HPDE6-E6E7 (cell line): ENCODE results near the gene APOB.
"Not testable (repeated sequence)": the region's sequence is repeated elsewhere in the genome, so short reads cannot be mapped to it uniquely, and the experiment has no call there.

Source experiments
- DNase-seq: peaks from one replicate; pipeline ENCODE4 v3.0.0; 2011; ENCODE audit warnings: missing footprints; ENCODE audit errors: extremely low spot score

The APOB gene

GRCh38 chr2:21032338-21033236, 11.3 kb downstream of the APOB start:
- DNase-seq, result no peak

GRCh38 chr2:21030983-21031968, 12.6 kb downstream of the APOB start:
- no peak for DNase-seq

- DNase-seq, result no peak
These were observed 14.4 kb downstream of the APOB start for GRCh38 chr2:21029519-21029918.

- not testable (repeated sequence) for DNase-seq
These were observed 14.9 kb downstream of the APOB start for GRCh38 chr2:21028951-21029350.

GRCh38 chr2:21028021-21028947, 15.6 kb downstream of the APOB start:
- no peak for DNase-seq

GRCh38 chr2:21026479-21027282, 17.2 kb downstream of the APOB start:
- no peak for DNase-seq

GRCh38 chr2:21025690-21026478, 18.0 kb downstream of the APOB start:
- DNase-seq, result no peak

GRCh38 chr2:21024722-21025389, 19.0 kb downstream of the APOB start:
- DNase-seq, result no peak

GRCh38 chr2:21024198-21024597, 19.7 kb downstream of the APOB start:
- DNase-seq, result no peak

GRCh38 chr2:21023419-21024181, 20.3 kb downstream of the APOB start:
- DNase-seq, result no peak

- no peak for DNase-seq
These were observed 21.0 kb downstream of the APOB start for GRCh38 chr2:21022792-21023367.

- DNase-seq, result no peak
These were observed 22.4 kb downstream of the APOB start for GRCh38 chr2:21021430-21021829.

GRCh38 chr2:21020668-21021288, 23.1 kb downstream of the APOB start:
- DNase-seq, result no peak

- no peak for DNase-seq
These were observed 23.7 kb downstream of the APOB start for GRCh38 chr2:21020031-21020667.

- DNase-seq, result no peak
These were observed 24.2 kb downstream of the APOB start for GRCh38 chr2:21019678-21020021.

GRCh38 chr2:21019000-21019677, 24.7 kb downstream of the APOB start:
- DNase-seq, result no peak

- no peak for DNase-seq
These were observed 25.6 kb downstream of the APOB start for GRCh38 chr2:21018290-21018689.
